ENCODE data around the gene PLPPR5.

Gene PLPPR5

GRCh38 chr1:98849969-98850636 lies 154.6 kb downstream of the PLPPR5 start:
- no peak for DNase-seq (ENCODE audit: low spot score)

- no peak for DNase-seq (ENCODE audit: low spot score)
Observed at GRCh38 chr1:98842241-98842640, 162.4 kb downstream of the PLPPR5 start.
